ENCODE data around the gene SNED1.

Gene SNED1

GRCh38 chr2:241068942-241069810, 70.8 kb downstream of the SNED1 start:
- no peak for DNase-seq

GRCh38 chr2:241069821-241070281, 71.4 kb downstream of the SNED1 start:
- DNase-seq, result no peak

GRCh38 chr2:241070361-241070760, 71.9 kb downstream of the SNED1 start:
- no peak for DNase-seq

- no peak for DNase-seq
Measured at GRCh38 chr2:241070811-241071676, 72.6 kb downstream of the SNED1 start.

GRCh38 chr2:241071677-241072111, 73.3 kb downstream of the SNED1 start:
- no peak for DNase-seq

GRCh38 chr2:241072151-241072550, 73.7 kb downstream of the SNED1 start:
- DNase-seq, result no peak

GRCh38 chr2:241072553-241073165, 74.2 kb downstream of the SNED1 start:
- DNase-seq, result no peak

GRCh38 chr2:241073166-241074064, 75.0 kb downstream of the SNED1 start:
- no peak for DNase-seq

GRCh38 chr2:241074065-241074818, 75.8 kb downstream of the SNED1 start:
- DNase-seq, result no peak

- DNase-seq, result no peak
Measured at GRCh38 chr2:241074901-241075540, 76.6 kb downstream of the SNED1 start.

- no peak for DNase-seq
Measured at GRCh38 chr2:241080405-241081189, 82.2 kb downstream of the SNED1 start.

GRCh38 chr2:241081190-241081642, 82.8 kb downstream of the SNED1 start:
- DNase-seq, result no peak

GRCh38 chr2:241081643-241082340, 83.4 kb downstream of the SNED1 start:
- DNase-seq, result no peak

- DNase-seq, result no peak
Measured at GRCh38 chr2:241082341-241083090, 84.1 kb downstream of the SNED1 start.

GRCh38 chr2:241083091-241083415, 84.6 kb downstream of the SNED1 start:
- DNase-seq, result no peak

- no peak for DNase-seq
Measured at GRCh38 chr2:241084856-241085444, 86.5 kb downstream of the SNED1 start.

GRCh38 chr2:241087420-241088268, 89.2 kb downstream of the SNED1 start:
- no peak for DNase-seq
